Activated CD4-positive, alpha-beta T cell treated with anti-CD3 and anti-CD28 coated beads, Interleukin-2, amount 10 ng/mL, durations not matched to agents 7 days and 5 days (primary cell): ENCODE results near the gene SYPL2. TPM values are rescaled to one million over a fixed set of nuclear protein-coding genes. Genes with fewer than 3 reads are reported as not detected.
A peak's percentile ranks its signal among the peaks of the same experiment; 100 is the strongest.

Experiments
- CTCF ChIA-PET: fragments of 350-600 bp; sonication (Branson Sonifier 250); formaldehyde crosslinking; loops from one replicate; lab custom pipeline; 2021; ENCODE audit warnings: antibody characterized with exemption; lab: Charles Lee
- POLR2A ChIA-PET: fragments of 350-600 bp; sonication (Branson Sonifier 250); formaldehyde crosslinking; loops from one replicate; lab custom pipeline; 2021; ENCODE audit warnings: antibody characterized with exemption; lab: Charles Lee
- DNase-seq: peaks from one replicate; pipeline ENCODE4 v3.0.0-alpha.2; 2020
- H3K27ac Mint-ChIP-seq: one replicate; pipeline ENCODE4 v1.8.0; 2021; ENCODE audit warnings: mild to moderate bottlenecking, moderate library complexity, mixed read lengths
- H3K27me3 Mint-ChIP-seq: one replicate; pipeline ENCODE4 v1.8.0; 2021; ENCODE audit warnings: mixed read lengths
- H3K36me3 Mint-ChIP-seq: one replicate; pipeline ENCODE4 v1.8.0; 2021; ENCODE audit warnings: low read depth, mixed read lengths
- H3K4me1 Mint-ChIP-seq: one replicate; pipeline ENCODE4 v1.8.0; 2021; ENCODE audit warnings: mixed read lengths
- H3K4me3 Mint-ChIP-seq: one replicate; pipeline ENCODE4 v1.8.0; 2021; ENCODE audit warnings: mild to moderate bottlenecking, moderate library complexity, mixed read lengths
- H3K9me3 Mint-ChIP-seq: one replicate; pipeline ENCODE4 v1.8.0; 2021; ENCODE audit warnings: mixed read lengths
- total RNA-seq, 2 experiments: library from RNA; stranded (reverse); gene quantifications; one replicate each; pipeline ENCODE4 v1.2.3, GENCODE V29; 2021

The SYPL2 gene
- total RNA-seq, 2 experiments from 2014 or later = not detected

DNA sequence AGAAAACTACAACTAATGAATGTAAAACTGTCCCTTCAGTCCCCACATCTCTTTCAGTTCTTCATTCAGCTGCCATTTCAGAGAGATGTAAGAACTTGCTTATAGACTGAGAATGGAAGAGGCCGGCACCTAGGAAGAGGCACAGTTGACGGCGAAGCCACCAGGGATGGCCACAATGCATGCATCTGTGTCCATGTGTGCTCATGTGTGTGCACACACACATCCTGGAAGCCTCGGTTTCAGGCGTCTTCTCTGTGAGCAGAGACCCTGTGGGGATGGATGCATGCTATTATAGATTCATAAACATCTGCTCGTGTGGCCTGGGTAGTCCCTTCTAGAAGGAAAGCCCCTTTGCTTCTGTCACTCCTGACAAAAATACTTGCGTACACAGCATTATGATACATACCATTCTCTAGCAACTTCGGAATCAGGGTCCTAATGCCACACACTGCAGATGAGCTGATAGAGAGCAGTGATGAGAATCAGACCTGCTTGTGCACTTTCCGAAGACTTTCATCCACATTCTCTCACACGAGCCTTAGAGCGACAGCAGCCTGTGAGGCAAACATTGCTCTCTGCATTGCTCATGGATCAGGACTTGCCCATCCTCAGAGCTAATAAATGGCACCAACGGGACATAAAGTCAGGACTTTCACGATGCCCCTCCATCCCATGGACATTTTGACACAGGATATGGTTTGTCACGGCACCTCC is 60.9 kb downstream of the SYPL2 start:
- Mint-ChIP-seq H3K4me1 (peaks cover 32% of the 10 kb centered on the region), H3K27ac (no peak overlapping the region), H3K27me3 (peaks cover 10% of the 10 kb centered on the region), H3K36me3 (no peaks in the 10 kb centered on the region), H3K9me3 (no peaks in the 10 kb centered on the region), H3K4me3 (no peak overlapping the region)
- ChIA-PET CTCF (interaction anchor here (0.7 to 46.6 kb wide), 3 partner anchors 19 to 489 kb away, joined by 4 to 1139 read pairs (median 7); partner anchors contain the start of genes AMIGO1, ATXN7L2 and CYB561D1), POLR2A (no interaction called here)
- DNase-seq = no peak

DNA sequence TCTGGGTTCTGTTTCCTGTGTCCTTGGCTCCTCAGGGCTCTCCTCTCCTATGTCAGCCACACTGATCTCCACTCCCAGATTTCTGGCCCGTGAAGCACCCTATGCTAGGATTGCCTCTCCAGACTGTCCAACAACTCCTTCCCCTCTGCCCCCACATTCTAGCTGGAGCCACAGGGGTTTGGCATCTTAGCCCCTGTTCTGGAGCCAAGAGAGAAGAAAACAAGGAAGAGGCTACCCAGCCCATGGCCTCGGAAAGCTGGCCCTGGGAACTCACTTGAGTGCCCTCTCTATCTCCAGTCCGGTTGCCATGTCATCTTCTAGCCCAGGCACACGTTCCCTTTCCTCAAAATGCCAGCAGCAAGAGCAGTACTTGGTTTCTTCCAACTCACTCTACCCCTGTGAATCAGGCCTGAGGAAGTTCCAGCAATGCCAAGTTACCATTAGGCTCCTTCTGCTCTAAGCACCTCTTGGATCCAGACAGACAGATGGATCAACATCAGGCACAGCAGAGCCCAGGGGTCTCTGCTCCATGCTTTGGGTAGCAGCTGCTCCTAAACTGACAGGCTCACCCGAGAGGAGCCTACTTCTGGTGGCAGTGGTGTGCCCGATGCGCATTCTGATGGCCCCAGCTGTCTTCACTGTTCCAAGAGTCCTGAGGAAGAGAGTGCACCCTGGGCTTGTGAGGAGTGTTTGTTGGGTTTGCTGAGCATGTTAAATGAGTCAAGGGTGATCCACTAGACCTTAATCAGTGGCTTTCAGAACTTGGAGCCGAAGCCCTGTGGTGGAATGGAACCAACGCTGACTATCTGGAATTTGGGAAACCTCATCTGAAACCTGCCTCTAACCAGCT is 61.7 kb downstream of the SYPL2 start:
- no peak for DNase-seq
- Mint-ChIP-seq H3K27ac (no peak overlapping the region), H3K4me1 (peaks cover 38% of the 10 kb centered on the region), H3K4me3 (no peak overlapping the region), H3K36me3 (no peaks in the 10 kb centered on the region), H3K9me3 (no peaks in the 10 kb centered on the region), H3K27me3 (peaks cover 5% of the 10 kb centered on the region)
- POLR2A ChIA-PET = no interaction called here
- CTCF ChIA-PET = interaction anchor here (0.9 to 46.6 kb wide), 5 partner anchors 9 to 103 kb away, joined by 3 to 1139 read pairs (median 4); partner anchors contain the start of genes AMIGO1, ATXN7L2 and CYB561D1

DNA sequence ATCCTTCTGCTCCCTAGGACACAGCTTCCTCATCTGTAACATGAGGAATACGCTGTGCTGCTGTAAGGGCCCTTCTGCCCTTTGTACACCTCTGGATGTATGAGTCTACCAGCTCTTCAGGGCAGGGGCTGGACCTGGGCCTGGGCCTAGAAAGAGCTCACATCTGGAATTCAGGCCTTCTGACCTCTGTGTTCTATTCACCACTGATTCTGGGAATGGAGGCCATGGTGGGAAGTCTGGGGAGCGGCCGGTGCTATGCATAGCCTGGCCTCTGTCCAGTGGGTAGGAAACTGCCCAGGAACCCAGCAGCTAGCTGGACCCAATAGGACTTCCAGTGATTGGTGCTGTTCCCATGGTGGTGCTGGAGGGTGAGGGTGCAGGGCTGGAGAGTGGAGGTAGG is 62.4 kb downstream of the SYPL2 start:
- no peak overlapping the region for H3K4me3 Mint-ChIP-seq
- H3K27ac Mint-ChIP-seq = no peak overlapping the region
- H3K4me1 Mint-ChIP-seq = peaks cover 39% of the 10 kb centered on the region
- POLR2A ChIA-PET = no interaction called here
- CTCF ChIA-PET = interaction anchor here (0.9 to 46.6 kb wide), 6 partner anchors 9 to 103 kb away, joined by 3 to 1139 read pairs (median 4); partner anchors contain the start of genes AMIGO1, ATXN7L2 and CYB561D1
- peaks cover 5% of the 10 kb centered on the region for H3K27me3 Mint-ChIP-seq
- no peaks in the 10 kb centered on the region for H3K9me3 Mint-ChIP-seq
- H3K36me3 Mint-ChIP-seq = no peaks in the 10 kb centered on the region
- no peak for DNase-seq

DNA sequence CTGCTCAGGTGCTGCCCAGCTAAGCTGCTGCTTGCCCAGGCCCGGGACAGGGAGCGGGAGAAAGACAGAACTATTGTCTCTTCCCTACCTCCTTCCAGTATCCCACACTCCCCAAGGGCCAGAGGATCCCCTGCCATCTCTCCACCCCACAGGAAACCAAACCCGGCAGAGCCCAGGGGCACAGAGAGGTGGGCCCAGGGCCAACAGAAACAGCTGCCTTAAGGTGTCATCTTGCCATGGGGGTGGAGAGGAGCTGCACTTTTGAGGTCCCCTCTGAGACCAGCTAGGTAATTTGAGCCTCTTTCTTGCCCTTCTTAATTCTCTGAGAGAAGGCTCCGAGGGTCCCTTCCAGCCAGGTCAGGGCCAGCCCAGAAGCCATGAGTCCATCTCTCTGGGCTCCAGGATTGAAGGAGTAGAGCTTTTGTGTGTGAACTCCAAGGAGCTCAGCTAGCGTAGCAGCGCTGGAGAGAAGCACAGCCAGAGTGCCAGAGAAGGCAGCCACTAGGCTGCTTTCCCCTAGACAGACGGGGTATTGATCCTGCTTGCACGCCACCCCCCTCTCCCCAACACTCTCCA is 63.6 kb downstream of the SYPL2 start:
- ChIA-PET POLR2A (no interaction called here), CTCF (interaction anchor here (0.7 to 46.6 kb wide), 7 partner anchors 9 to 432 kb away, joined by 3 to 1139 read pairs (median 3); partner anchors contain the start of genes AMIGO1, ATXN7L2 and CYB561D1)
- no peaks in the 10 kb centered on the region for H3K9me3 Mint-ChIP-seq
- no peak overlapping the region for H3K4me3 Mint-ChIP-seq
- H3K36me3 Mint-ChIP-seq = no peaks in the 10 kb centered on the region
- H3K27ac Mint-ChIP-seq = peak overlapping the region; percentile 96
- no peak for DNase-seq
- H3K27me3 Mint-ChIP-seq = peaks cover 5% of the 10 kb centered on the region
- peaks cover 39% of the 10 kb centered on the region for H3K4me1 Mint-ChIP-seq

DNA sequence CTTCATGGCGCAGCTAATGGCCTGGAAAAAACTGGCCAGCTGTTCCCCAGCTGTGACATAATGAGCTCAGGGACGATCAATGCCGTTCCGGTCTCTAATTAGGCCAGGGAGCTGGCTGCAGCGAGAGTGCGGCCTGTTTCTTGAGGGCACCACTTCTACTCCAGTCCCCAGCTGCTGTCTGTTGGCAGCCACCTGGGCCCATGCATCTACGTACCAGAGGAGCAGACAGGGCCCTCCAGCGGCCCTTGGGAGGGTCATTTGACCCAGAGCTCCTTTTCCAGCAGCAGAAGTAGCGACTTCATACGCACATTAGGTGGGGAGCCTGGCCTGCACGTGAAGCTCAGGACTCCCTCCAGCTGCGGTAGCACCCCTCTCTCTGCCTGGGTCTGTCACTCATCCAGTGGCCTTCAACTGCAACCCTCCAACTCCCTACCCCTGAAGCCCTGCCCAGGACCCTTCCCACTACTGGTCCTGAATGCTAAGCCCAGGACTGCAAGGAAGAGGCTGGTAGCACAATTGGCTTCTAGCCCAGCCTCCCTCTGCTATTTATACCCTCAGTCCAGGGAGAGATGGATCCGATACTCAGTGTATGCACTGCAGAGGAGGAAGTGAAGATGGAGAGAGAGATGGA is 64.2 kb downstream of the SYPL2 start:
- no peaks in the 10 kb centered on the region for H3K9me3 Mint-ChIP-seq
- H3K27ac Mint-ChIP-seq = peak overlapping the region; percentile 96
- no peak for DNase-seq
- ChIA-PET POLR2A (no interaction called here), CTCF (interaction anchor here (1.0 to 46.6 kb wide), 5 partner anchors 8 to 431 kb away, joined by 3 to 1139 read pairs (median 4); partner anchors contain the start of genes AMIGO1, ATXN7L2 and CYB561D1)
- H3K36me3 Mint-ChIP-seq = no peaks in the 10 kb centered on the region
- H3K27me3 Mint-ChIP-seq = peaks cover 5% of the 10 kb centered on the region
- peaks cover 39% of the 10 kb centered on the region for H3K4me1 Mint-ChIP-seq
- H3K4me3 Mint-ChIP-seq = peak overlapping the region; percentile 17

DNA sequence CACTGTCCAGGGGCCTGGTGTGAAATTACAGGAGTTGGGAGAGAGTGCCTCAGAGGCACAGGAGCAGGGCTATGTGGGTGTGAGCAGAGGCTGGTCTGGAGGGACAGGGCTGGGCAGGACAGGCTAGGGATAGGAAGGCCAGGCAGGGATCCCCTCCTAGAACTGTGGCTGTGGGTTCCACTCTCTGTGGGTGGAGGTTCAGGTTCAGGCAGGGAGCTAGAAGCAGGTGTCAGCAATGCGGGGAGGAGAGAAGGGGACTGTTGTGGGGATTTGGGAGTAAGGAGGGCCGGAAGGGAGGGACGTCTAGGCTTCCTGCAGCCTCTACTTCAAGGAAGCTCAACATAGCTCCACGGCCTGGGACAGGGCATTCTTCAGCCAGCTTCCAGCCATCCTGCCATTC is 65.0 kb downstream of the SYPL2 start:
- Mint-ChIP-seq H3K4me1 (peaks cover 39% of the 10 kb centered on the region), H3K36me3 (no peaks in the 10 kb centered on the region), H3K9me3 (no peaks in the 10 kb centered on the region), H3K27me3 (peaks cover 2% of the 10 kb centered on the region), H3K27ac (peak overlapping the region; percentile 96), H3K4me3 (peak overlapping the region; percentile 17)
- POLR2A ChIA-PET = interaction anchor here (1.4 kb wide), 1 partner anchor 29 kb away, joined by 4 read pairs; no protein-coding TSS in a partner anchor
- CTCF ChIA-PET = interaction anchor here (0.9 to 46.6 kb wide), 35 partner anchors 11 to 453 kb away, joined by 3 to 1139 read pairs (median 6); partner anchors contain the start of genes AHCYL1, AMIGO1, AMPD2 and ATXN7L2
- no peak for DNase-seq

Other genes starting within 250 kb of the SYPL2 start
- gene CELSR2, start 217.0 kb upstream of the SYPL2 start, total RNA-seq = 1 to 10 TPM; 5.2 to 5.3 TPM
- gene PSRC1, start 183.4 kb upstream of the SYPL2 start, total RNA-seq = 10 to 100 TPM; 32.7 to 34.5 TPM
- gene MYBPHL, start 159.5 kb upstream of the SYPL2 start, total RNA-seq = not detected
- gene SORT1, start 68.6 kb upstream of the SYPL2 start, total RNA-seq = 1 to 10 TPM; 1.5 to 1.9 TPM
- gene PSMA5, start 40.1 kb upstream of the SYPL2 start, total RNA-seq = 100 to 1,000 TPM; 157 to 174 TPM
- gene ATXN7L2, start 17.4 kb downstream of the SYPL2 start, total RNA-seq = 10 to 100 TPM; 12.4 to 14.0 TPM
- 10 to 100 TPM; 25.3 to 29.7 TPM for gene CYB561D1, start 27.5 kb downstream of the SYPL2 start, total RNA-seq
- 1 to 10 TPM; 5.8 to 7.6 TPM for gene AMIGO1, start 43.2 kb downstream of the SYPL2 start, total RNA-seq
- under 1 TPM; 0.45 to 0.52 TPM for gene GPR61, start 73.3 kb downstream of the SYPL2 start, total RNA-seq
- 1 to 10 TPM; 8.8 to 9.7 TPM for gene GNAI3, start 82.1 kb downstream of the SYPL2 start, total RNA-seq
- gene GNAT2, start 153.1 kb downstream of the SYPL2 start, total RNA-seq = not detected
- 100 to 1,000 TPM; 116 to 120 TPM for gene AMPD2, start 153.3 kb downstream of the SYPL2 start, total RNA-seq
- 10 to 100 TPM; 34.3 to 36.3 TPM for gene GSTM4, start 189.6 kb downstream of the SYPL2 start, total RNA-seq
- 10 to 100 TPM; 33.4 to 33.5 TPM for gene GSTM2, start 201.5 kb downstream of the SYPL2 start, total RNA-seq
- gene GSTM1, start 221.3 kb downstream of the SYPL2 start, total RNA-seq = 10 to 100 TPM; 68.4 to 77.2 TPM
- gene GSTM5, start 245.7 kb downstream of the SYPL2 start, total RNA-seq = under 1 TPM in 1 of 2 experiments, not detected in 1; 0.17 TPM